Stomach (tissue), 9 donors: Measurements from ENCODE around the gene CRYBA4. TPM values are rescaled to one million over a fixed set of nuclear protein-coding genes. Genes with fewer than 3 reads are reported as not detected.

ENCODE experiments used
- DNase-seq, 2 donors: peaks; one replicate each; pipeline versions ENCODE4 v3.0.0 to v3.0.0-alpha.2; 2013 to 2019
- H3K27ac ChIP-seq, 5 donors: fragments of 200-600 bp in 4 of 5; sonication (generic) in 4 of 5; one replicate each; pipeline ENCODE4 v1.5.1; 2013 to 2019; ENCODE audit warnings: mild to moderate bottlenecking in 1 of 5, moderate library complexity in 1 of 5
- H3K27me3 ChIP-seq, 3 donors: fragments of 200-600 bp; sonication (generic); one replicate each; pipeline ENCODE4 v1.5.1; 2017 to 2019; ENCODE audit warnings: mixed run types in 1 of 3
- H3K36me3 ChIP-seq, 4 donors: fragments of 200-600 bp; sonication (generic); 1 replicate in 3 of 4; 2 replicates in 1 of 4; pipeline ENCODE4 v1.5.1; 2016 to 2019
- H3K4me1 ChIP-seq, 4 donors: fragments of 200-600 bp; sonication (generic); one replicate each; pipeline ENCODE4 v1.5.1; 2016 to 2019
- H3K4me3 ChIP-seq, 4 donors: fragments of 200-600 bp; sonication (generic) in 3 of 4; one replicate each; pipeline ENCODE4 v1.5.1; 2016 to 2019; ENCODE audit warnings: mild to moderate bottlenecking in 1 of 4
- H3K9me3 ChIP-seq, 4 donors: fragments of 200-600 bp; sonication (generic); one replicate each; pipeline ENCODE4 v1.5.1; 2016 to 2019
- EP300 ChIP-seq: sonication (generic); formaldehyde crosslinking; IDR thresholded peaks from one replicate; pipeline ENCODE4 v1.6.1; 2017; ENCODE audit warnings: antibody characterized with exemption
- POLR2A ChIP-seq, 4 donors: fragments of 450-650 bp; IDR thresholded peaks; one replicate each; pipeline ENCODE4 v1.6.1; 2016; ENCODE audit warnings: antibody characterized with exemption in 4 of 4, control low read depth in 2 of 4, mild to moderate bottlenecking in 1 of 4, moderate library complexity in 1 of 4
- POLR2AphosphoS5 ChIP-seq, 3 donors: sonication (generic); formaldehyde crosslinking; IDR thresholded peaks; one replicate each; pipeline ENCODE4 v1.6.1; 2016; ENCODE audit warnings: antibody characterized with exemption in 3 of 3
- WGBS, 5 donors: extraction: QIAGEN DNeasy Blood & Tissue Kit in 3 of 5; methylation state at CpG; one replicate each; pipeline versions ENCODE4 v1.1.5 to v1.1.7; 2013 to 2018; 5-methylcytosine and 5-hydroxymethylcytosine counted together
- intact Hi-C: fragments of 100-400 bp; cut with DNase I; formaldehyde crosslinking; loops from one replicate; pipeline ENCODE4 v1.15.1; 2023; ENCODE audit warnings: low total_unique reads
- polyA plus RNA-seq, 3 donors: library from polyadenylated mRNA; stranded (reverse); fragments of 200-250 nt; gene quantifications; one replicate each; pipeline ENCODE4 v1.2.3, GENCODE V29; 2013
- total RNA-seq, 5 donors: library from RNA; depleted of rRNA; stranded (reverse); fragments of >200 nt; gene quantifications; one replicate each; pipeline versions ENCODE4 v1.1.0 to v1.2.3, GENCODE V29; 2014 to 2016
- TF ChIP-seq, protein P1 (sequence below), 7 experiments: fragments of 450-650 bp in 4 of 7; fragments of 200-600 bp in 3 of 7; sonication (generic) in 3 of 7; IDR thresholded peaks; one replicate each; pipeline ENCODE4 v1.5.1; 2016 to 2019; ENCODE audit warnings: antibody characterized with exemption in 7 of 7, control low read depth in 2 of 7, mild to moderate bottlenecking in 1 of 7
- donor health status: healthy with polysubstance abuse.
- donor health status: Bipolar disorder and iron deficiency.
- donor health status: healthy.

Gene CRYBA4
- total and polyA plus RNA-seq, 8 donors: not detected

DNA sequence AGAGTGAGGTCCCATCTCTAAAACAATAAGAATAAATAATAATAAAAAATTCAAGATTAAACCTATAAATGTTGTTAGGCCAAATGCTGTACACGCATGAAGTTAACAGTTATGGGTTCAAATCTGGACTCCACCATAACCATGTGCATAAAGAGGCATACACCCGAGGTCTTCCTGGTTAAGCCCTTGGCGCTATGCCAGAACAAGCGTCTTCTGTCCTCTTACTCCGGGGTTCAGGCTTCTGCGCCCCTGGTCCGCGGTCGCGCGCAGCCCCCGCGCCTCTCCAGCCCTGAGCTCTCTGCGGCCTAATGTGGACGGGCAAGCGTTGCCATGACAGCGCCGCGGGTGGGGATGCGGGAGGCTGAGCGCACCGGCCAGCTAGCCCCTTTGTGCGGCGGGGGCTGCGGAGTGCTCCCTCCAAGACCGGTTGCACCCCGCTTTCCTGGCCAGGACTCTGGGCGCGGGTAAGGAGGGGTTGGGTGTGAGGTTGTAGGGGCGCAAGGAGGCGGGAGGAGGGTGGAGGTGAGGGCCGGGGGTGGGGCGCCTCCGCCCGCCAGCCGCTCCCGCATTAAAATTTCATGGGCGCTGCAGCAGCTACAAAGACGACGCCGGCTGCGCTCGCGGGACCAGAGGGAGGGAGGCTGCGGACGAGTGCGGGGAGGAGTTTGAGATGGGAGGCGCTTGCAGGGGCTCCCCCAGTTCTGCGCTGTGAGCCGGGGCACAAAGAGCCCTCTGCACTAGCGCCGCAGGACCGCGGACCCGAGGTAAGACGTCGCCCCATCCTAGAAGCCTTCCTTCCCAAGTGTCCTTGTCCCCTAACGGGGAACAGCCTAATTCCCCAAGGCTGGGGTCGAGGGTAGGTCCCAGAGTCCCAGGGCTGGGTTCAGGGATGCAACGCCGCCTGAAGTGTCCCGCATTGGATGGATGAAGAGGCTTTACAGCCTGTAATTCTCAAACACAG, 35.4 kb downstream of the CRYBA4 start, which contains the start of gene MIAT:
Gene MIAT (plus strand): TSS at position 698 of the 961 bp plus-strand sequence.
- TF ChIP-seq POLR2AphosphoS5 (IDR thresholded peaks at IDR 0.05) (no peak), POLR2A (IDR thresholded peaks at IDR 0.05) (no peak), EP300 (no peak)
- TF ChIP-seq, protein P1, sequence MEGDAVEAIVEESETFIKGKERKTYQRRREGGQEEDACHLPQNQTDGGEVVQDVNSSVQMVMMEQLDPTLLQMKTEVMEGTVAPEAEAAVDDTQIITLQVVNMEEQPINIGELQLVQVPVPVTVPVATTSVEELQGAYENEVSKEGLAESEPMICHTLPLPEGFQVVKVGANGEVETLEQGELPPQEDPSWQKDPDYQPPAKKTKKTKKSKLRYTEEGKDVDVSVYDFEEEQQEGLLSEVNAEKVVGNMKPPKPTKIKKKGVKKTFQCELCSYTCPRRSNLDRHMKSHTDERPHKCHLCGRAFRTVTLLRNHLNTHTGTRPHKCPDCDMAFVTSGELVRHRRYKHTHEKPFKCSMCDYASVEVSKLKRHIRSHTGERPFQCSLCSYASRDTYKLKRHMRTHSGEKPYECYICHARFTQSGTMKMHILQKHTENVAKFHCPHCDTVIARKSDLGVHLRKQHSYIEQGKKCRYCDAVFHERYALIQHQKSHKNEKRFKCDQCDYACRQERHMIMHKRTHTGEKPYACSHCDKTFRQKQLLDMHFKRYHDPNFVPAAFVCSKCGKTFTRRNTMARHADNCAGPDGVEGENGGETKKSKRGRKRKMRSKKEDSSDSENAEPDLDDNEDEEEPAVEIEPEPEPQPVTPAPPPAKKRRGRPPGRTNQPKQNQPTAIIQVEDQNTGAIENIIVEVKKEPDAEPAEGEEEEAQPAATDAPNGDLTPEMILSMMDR (IDR thresholded peaks at IDR 0.05): no peak
- Histone ChIP-seq H3K36me3 (no peaks in the 10 kb centered on the region), H3K27me3 (peaks cover 11 to 91% (median 45%) of the 10 kb centered on the region in 3 donors), H3K9me3 (no peaks in the 10 kb centered on the region), H3K4me3 (peak within 1 kb of the TSS; percentile 26 to 43 (median 33)), H3K4me1 (peaks cover 21 to 28% (median 24%) of the 10 kb centered on the region in 4 donors), H3K27ac (peak within 1 kb of the TSS in 1 of 5 donors; percentile 5)
- DNase-seq: peak; percentile 40 to 66
- intact Hi-C loops: no loop called here
- WGBS, 5 donors: 2 to 7% (median 3%) methylated on average over 27 to 62 of the region's 62 CpGs

DNA sequence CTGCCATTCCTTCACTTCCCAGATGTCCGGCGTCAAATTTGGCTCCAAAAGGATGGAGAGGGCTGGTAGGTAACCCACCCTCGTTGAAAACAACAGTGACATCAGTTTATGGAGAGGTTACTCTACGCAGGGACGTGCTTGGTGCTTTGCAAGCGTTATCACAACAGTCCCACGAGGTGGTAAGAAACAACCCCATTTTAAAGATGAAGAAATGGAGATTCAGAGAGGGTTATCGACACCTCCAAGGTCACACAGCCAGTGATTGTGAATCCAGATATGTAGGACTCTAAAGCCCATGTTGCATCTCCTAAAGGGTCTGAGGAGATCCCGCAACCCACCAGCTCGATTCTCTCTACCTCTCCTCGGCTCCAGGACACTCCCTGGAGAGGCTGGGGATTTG, 36.4 kb downstream of the CRYBA4 start:
- peak overlapping the region; percentile 26 to 43 (median 33) for H3K4me3 ChIP-seq
- H3K27me3 ChIP-seq: peaks cover 11 to 87% (median 42%) of the 10 kb centered on the region in 3 donors
- WGBS, 5 donors: 2 to 8% (median 6%) methylated on average over 10 to 11 of the region's 11 CpGs
- peaks cover 21 to 28% (median 24%) of the 10 kb centered on the region in 4 donors for H3K4me1 ChIP-seq
- H3K36me3 ChIP-seq: no peaks in the 10 kb centered on the region
- no peak for DNase-seq
- H3K27ac ChIP-seq: peak overlapping the region in 1 of 5 donors; percentile 5
- TF ChIP-seq POLR2AphosphoS5 (IDR thresholded peaks at IDR 0.05) (no peak), EP300 (no peak), POLR2A (IDR thresholded peaks at IDR 0.05) (no peak)
- TF ChIP-seq, protein P1 (IDR thresholded peaks at IDR 0.05): no peak
- H3K9me3 ChIP-seq: no peaks in the 10 kb centered on the region
- intact Hi-C loops: no loop called here

DNA sequence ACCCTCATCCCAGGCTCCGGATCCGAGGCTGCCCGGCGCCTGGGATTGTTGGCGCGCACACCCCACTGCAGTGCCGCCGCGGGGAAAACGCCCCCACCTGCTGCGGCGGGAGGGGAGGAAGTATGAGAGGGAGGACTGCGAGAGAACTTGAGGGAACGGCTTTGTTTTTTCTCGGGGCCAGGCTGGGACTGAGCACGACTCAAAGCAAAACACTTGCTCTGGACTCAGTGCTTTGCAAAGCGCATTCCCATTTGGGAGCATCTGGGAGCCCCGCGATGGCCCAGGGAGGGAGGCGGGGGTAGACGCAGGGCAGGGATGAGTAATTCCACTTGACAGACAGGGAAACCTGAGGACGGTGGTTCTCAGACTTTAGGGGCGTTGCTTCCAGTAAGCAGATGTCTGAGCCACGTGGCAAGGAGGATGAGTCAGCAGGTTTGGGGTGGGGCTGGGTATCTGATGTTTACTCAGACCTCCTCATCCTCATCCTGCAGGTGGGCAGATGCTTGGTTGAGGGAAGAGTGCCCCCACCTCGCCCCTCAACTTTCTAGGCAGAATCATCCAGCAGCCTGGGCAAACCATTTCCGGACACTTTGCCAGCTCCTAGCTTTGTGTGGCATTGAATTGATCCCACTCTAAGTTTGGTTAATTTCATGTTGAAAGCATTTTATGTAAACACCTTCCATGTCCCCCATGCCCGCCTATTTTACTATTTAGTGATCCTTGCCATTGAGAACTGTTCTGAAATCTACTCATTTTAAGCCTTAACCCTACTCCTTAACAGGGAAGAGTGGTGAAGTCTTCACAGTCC, 37.1 kb downstream of the CRYBA4 start:
- peaks cover 11 to 80% (median 42%) of the 10 kb centered on the region in 3 donors for H3K27me3 ChIP-seq
- H3K4me1 ChIP-seq: peaks cover 21 to 28% (median 24%) of the 10 kb centered on the region in 4 donors
- H3K27ac ChIP-seq: peak overlapping the region in 1 of 5 donors; percentile 5
- intact Hi-C loops: no loop called here
- peak overlapping the region; percentile 7 to 43 (median 33) for H3K4me3 ChIP-seq
- no peaks in the 10 kb centered on the region for H3K36me3 ChIP-seq
- H3K9me3 ChIP-seq: no peaks in the 10 kb centered on the region
- no peak for TF ChIP-seq POLR2A (IDR thresholded peaks at IDR 0.05)
- TF ChIP-seq POLR2AphosphoS5 (IDR thresholded peaks at IDR 0.05): peak in 1 of 3 donors; percentile 32
- peak; percentile 40 to 72 for DNase-seq
- 3 to 7% (median 5%) methylated on average over 24 to 27 of the region's 27 CpGs for WGBS, 5 donors

DNA sequence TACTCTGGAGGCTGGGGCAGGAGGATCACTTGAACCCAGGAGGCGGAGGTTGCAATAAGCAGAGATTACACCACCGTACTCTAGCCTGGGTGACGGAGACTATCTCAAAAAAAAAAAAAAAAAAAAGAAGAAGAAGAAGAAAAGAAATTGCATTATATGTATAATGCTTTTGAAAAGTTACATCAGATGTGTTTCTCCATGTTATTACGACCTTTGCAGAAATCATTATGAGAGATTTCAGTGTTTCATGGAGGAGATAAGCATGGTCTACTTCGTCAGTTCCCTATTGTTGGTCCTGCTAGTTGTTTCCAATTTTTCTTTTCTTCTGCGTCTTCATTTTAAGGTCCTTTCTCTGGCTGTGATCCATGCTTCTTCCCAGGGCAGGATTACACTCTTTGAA, 38.6 kb downstream of the CRYBA4 start:
- TF ChIP-seq POLR2A (IDR thresholded peaks at IDR 0.05) (no peak), EP300 (no peak), POLR2AphosphoS5 (IDR thresholded peaks at IDR 0.05) (no peak)
- TF ChIP-seq, protein P1 (IDR thresholded peaks at IDR 0.05): no peak
- Histone ChIP-seq H3K9me3 (no peaks in the 10 kb centered on the region), H3K27ac (no peak overlapping the region), H3K36me3 (no peaks in the 10 kb centered on the region), H3K4me3 (no peak overlapping the region), H3K27me3 (peaks cover 11 to 72% (median 35%) of the 10 kb centered on the region in 3 donors), H3K4me1 (peaks cover 21 to 31% (median 24%) of the 10 kb centered on the region in 4 donors)
- DNase-seq: no peak
- 67 to 84% (median 77%) methylated on average over 6 of the region's 6 CpGs for WGBS, 5 donors
- intact Hi-C loops: no loop called here
